HG02571 (cell line): Measurements from ENCODE around the gene GPALPP1.
"Not testable (repeated sequence)": the region's sequence is repeated elsewhere in the genome, so short reads cannot be mapped to it uniquely, and the experiment has no call there.

ENCODE experiments used
- ATAC-seq: cut with Tn5 transposase; IDR thresholded peaks from one replicate; pipeline ENCODE4 v1.9.1; 2021; ENCODE audit warnings: mild to moderate bottlenecking, moderate library complexity; ENCODE audit not compliant: unreplicated experiment

Gene GPALPP1

DNA sequence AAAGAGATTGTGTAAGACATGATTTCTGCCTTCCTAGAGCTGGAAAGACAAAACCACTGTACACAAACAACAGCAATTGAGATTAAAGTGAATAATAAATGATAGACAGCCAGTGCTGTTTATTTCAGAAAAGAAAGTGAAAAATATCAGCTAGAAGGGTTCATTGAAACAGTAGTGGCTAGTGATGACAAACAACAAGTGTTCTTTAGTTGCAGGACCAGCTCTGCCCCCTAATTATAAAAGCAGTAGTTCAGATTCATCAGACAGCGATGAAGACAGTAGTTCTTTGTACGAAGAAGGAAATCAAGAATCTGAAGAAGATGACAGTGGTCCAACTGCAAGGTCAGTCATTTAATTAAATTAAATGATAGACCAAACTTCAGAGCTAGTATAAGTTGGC, 14.8 kb downstream of the GPALPP1 start:
- no peak for ATAC-seq

- ATAC-seq: no peak
These were observed 17.9 kb downstream of the GPALPP1 start for GRCh38 chr13:45007225-45007624.

GRCh38 chr13:45007823-45008222, 18.5 kb downstream of the GPALPP1 start:
- ATAC-seq: no peak

- no peak for ATAC-seq
These were observed 21.9 kb downstream of the GPALPP1 start for GRCh38 chr13:45011198-45011597.

DNA sequence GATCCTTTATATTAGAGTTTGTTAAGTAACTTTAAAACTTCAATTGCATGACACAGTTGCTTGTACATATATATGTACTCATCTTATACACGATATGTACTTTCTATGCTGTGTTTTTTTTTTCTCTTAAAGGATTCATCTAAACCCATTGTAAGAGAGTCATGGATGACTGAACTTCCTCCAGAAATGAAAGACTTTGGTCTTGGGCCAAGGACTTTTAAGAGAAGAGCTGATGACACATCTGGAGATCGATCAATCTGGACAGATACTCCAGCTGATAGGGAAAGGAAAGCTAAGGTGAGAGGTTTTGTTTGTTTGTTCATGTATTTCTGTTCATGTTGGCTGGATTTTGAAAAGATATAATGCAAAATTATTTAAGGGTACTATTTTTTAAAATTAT, 26.0 kb downstream of the GPALPP1 start:
- no peak for ATAC-seq

DNA sequence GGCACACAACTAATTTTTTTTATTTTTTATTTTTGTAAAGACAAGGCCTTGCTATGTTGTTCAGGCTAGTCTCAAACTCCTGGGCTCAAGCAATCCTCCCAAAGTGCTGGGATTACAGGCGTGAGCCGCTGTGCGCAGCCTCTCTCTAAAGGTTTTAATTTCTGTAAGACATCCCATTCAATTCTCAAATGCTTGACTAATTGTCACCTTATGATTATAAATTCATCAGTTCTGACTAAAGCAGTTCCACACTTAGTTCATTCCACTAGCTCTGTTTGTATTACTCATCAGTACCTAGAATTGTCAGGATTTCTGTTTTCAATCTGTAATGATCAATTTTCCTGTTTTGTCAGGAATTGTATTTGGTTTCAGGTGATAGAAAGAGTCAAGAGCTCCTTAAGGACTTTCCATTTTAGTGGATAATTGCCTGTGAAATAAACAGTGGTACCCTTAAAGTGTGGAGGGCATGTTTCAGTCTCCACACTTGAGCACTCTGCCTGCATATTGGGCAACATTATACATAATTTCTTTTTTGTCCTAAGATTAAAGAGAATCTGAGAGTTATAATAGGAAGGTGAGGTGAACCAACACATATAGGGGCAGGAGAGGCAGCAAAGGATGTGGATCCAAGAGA, 27.6 kb downstream of the GPALPP1 start:
- no peak for ATAC-seq

GRCh38 chr13:45019981-45020380, 30.6 kb downstream of the GPALPP1 start:
- ATAC-seq: not testable (repeated sequence)

DNA sequence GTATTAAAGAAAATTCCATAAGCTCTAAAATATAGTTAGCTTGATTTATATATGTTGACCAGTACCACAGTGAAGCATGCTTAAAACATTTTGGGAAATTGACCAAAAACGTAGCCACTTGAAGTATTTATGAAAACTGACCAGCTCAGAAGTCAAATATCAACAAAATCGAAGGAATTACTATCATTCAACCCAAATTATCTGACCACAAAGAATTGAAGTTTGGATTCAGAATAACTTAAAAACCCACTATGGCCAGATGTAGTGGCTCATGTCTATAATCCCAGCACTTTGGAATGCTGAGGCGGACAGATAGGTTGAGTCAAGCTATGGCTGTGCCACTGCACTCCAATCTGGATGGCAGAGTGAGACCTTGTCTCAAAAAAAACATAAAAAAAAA, 31.9 kb downstream of the GPALPP1 start:
- no peak for ATAC-seq

- ATAC-seq: no peak
These were observed 35.5 kb downstream of the GPALPP1 start for GRCh38 chr13:45024847-45025246.

DNA sequence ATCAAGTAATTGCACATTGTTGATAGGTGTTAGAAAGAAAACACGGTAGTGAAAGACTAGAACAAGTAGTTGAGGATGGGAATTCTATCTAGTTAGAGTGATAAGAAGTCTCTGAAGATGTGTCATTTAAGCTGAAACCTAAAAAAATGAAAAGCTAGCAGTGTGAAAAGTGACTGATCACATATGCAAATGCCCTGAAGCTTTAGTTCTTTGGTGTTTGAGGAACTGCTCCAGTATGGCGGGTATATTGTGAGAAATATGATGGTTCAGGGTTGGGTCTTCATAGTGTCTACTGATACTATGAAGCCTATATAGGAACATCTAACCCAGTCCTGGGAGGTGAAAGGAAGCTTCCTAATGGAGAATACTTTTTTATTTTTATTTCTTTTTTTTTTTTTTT, 45.0 kb downstream of the GPALPP1 start:
- no peak for ATAC-seq

DNA sequence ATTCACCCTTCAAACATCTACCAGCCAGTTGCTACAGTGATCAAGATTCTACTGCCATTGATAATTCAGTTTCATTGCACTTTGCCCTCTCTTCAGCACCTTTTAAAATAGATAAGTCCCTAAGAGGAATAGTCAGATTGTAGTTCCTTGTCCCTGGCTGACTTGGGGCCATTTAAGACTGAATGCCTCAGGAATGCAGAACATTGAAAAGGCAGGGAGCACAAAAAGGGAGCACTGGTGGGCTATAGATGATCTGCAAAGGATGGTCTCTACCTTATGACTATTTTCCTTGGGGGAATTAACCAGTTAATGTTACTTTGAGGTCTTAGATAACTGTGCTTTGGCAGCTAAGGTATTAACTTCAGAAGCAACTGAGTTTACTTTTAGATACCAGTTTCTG, 46.9 kb downstream of the GPALPP1 start:
- no peak for ATAC-seq

DNA sequence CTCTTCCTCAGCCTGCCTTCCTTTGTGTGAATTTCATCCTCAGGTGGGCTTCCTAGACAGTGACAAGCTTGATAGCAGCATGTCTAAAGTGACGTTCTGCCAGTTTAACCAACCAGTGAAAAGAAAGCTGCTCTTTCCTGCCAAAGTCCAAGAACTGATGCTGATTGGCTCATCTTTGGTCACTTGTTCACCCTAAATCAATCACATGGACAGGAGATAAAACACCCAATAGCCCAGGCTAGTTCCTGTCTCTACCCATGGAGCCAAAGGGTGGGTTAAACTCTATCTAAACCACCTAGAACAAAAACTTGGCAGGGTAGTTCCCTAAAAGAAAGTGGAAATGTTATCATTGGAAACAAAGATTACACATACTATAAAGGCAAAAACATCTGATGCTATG, 50.8 kb downstream of the GPALPP1 start:
- no peak for ATAC-seq

DNA sequence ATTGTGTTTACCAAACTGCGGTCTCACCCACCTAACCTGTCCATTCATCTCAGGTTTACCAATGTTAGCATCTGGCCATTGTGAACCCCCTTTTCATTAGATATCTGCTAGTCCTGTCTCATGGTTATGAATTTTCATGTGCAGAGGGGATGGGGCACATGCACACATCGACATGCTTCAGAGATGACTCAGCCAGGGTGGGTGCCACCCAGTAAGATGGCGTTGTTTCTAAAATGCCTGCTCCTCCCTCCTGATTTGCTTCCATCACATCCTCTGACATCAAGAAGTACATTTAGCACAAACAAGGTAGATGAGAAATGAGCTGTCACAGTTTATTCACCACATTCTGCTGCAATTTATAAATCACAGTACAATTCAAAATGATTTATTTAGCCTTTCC, 51.3 kb downstream of the GPALPP1 start:
- no peak for ATAC-seq

DNA sequence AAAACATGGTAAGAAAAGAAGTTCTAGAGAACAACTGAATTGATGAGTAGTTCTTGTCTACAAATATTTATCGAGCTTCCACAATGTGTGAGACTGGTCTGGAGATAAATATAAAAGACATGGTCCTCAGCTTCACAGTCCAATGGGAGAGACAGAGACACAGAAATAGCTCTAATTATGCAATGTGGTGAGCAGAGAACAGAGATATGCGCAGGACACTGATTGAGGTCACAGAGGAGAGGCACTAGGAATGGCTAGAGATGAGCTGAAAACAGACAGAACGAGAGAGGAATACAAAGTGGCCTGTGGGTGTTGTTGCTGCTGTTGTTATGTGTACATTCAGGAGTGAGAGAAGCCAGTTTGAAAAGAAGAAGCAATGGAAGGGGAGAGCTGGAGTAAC, 53.2 kb downstream of the GPALPP1 start:
- ATAC-seq: no peak

GRCh38 chr13:45046445-45046844, 57.1 kb downstream of the GPALPP1 start:
- ATAC-seq: no peak

GRCh38 chr13:45047394-45048310, 58.3 kb downstream of the GPALPP1 start:
- ATAC-seq: peak; percentile 61

DNA sequence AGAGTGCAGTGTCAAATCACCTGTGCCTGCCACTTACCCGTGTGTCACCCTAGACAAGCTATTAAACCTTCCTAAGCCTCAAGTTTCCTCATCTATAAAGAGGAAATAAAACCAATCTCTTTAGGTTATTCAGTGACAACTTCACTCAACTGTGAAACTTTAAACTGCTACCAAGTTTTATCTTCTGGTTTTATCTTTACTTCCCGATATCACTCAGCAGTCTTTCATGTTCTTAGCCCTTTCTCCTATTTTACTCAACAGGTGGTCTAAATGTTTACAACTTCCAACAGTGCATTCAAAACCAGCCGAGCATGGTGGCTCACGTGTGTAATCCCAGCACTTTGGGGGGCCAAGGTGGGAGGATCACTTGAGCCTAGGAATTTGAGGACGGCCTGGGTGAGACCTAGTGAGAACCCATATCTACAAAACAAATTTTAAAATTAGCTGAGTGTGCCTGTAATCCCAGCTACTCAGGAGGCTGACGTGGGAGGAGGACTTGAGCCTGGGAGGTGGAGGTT, 59.6 kb downstream of the GPALPP1 start:
- no peak for ATAC-seq

DNA sequence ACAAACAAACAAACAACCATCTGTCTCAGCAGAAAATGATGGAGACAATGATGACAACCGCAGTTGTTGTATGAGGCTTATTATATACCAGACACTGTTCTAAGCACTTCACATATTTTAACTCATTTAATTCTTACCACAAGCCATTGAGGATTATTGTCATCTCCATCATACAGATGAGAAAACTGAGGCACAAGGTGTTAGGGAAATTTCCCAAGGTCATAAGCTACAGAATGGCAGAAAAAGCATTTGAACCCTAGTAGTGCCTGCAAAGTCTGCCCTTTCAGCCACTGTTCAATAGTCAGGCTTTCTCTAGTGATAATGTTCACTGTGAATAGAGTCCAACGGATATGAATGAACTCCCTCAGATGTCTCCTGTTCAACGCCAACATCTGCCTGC, 60.1 kb downstream of the GPALPP1 start:
- no peak for ATAC-seq

DNA sequence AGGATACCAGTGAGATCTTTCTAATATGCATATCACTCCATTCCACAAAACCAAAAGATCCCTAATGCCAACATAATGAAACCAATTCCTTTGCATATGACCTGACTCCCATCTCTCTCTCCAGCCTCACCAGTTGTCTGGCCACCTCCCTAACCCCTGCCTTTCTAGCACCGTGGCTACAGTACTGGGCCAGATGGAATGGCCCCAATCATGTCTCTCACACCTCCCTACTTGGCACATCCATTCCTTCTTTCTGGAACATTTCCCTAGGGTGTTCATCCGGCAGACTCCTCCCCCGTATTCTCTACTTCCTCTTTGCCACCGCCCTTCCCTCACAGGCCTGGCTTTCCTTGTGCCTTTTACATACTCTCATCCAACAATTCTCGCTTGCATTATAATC, 62.0 kb downstream of the GPALPP1 start:
- ATAC-seq: no peak

DNA sequence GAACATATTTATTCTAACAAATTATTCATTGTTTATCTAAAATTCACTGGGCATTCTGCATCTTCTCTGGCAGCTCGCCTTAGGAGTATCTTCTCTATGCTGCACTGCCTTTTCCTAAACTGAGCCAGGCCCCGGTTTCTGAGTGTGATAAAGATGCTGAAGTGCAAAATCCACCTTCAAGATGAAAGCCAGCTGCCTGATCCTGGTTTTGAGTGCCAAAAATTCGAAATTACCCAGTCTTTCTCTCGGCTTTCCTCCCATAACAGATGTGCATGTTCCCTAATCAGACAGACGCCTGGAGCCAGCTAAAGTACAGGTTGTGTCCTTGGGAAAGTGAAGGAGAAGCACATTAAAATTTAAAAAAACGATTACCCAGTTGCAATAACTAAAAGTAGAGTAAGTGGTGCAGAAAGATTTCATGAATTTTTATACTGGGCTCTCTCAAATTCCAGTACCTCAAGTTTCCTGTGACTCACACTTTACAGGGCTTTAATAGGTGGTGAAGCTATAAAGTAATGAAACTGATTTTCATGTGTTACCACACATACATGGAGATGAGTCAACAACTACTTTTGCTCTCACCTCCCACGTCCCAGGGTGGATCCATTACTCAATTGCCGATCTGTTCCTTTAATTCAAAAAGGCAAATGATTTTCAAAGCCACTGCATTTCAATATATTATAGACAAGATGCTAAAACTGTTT, 66.0 kb downstream of the GPALPP1 start:
- ATAC-seq: peak; percentile 56

GRCh38 chr13:45055902-45056648, 66.7 kb downstream of the GPALPP1 start:
- no peak for ATAC-seq
